ENCODE results near the gene BRD1.
A peak's percentile ranks its signal among the peaks of the same experiment; 100 is the strongest.

Gene BRD1

DNA sequence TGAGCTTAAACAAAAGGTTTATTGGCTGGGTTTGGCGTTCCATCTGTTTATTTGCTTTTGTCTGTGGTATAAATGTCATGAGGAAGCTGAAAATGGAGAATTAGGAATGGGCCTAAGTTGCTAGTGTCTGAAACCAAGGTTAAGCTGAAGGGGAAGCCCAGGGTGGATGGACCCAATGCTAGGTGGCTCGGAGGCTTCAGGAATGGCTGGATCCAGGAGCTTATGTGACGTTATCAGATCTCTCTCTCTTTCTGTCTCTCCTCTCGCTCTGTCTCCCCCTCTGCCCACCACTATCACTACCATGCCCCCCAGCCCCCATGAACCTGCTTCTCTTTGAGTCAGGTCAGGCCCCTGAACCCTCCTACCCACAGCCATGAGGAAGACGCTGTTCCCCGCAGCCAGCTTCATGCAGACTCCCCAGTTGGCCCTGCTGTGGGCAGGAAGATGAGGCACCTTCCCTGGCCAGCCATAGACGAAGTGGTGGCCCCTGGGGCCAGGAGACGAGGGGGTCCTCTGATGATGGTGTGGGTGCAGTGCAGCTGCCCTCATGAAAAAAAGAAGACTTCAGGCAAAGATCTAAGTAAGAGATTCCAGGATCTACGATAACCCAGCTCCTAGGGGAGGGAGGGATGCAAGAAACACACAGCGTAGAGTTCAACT is 101.5 kb downstream of the BRD1 start:
- Histone ChIP-seq H3K9ac (ENCODE audit: low read length in 5 of 5) (no peak overlapping the region), H3K9me3 (ENCODE audit: control insufficient read depth in 5 of 5, low read length in 5 of 5) (peaks cover 0 to 3% (median 0%) of the 10 kb centered on the region in 5 donors), H3K4me1 (ENCODE audit: control insufficient read depth in 5 of 5, insufficient read depth in 5 of 5, low read length in 5 of 5) (peaks cover 0 to 13% (median 10%) of the 10 kb centered on the region in 5 donors), H3K36me3 (ENCODE audit: control insufficient read depth in 5 of 5, insufficient read depth in 5 of 5, low read length in 5 of 5) (no peaks in the 10 kb centered on the region), H3K27me3 (ENCODE audit: control insufficient read depth in 5 of 5, insufficient read depth in 4 of 5, low read length in 5 of 5) (peaks cover 27 to 51% (median 43%) of the 10 kb centered on the region in 5 donors), H3K27ac (ENCODE audit: low read depth, low read length) (no peak overlapping the region), H3K4me3 (ENCODE audit: low read depth in 1 of 5, low read length in 5 of 5) (no peak overlapping the region)

- no peak overlapping the region for H3K9ac ChIP-seq (ENCODE audit: low read length in 5 of 5)
- peaks cover 27 to 48% (median 43%) of the 10 kb centered on the region in 5 donors for H3K27me3 ChIP-seq (ENCODE audit: control insufficient read depth in 5 of 5, insufficient read depth in 4 of 5, low read length in 5 of 5)
- no peak overlapping the region for H3K27ac ChIP-seq (ENCODE audit: low read depth, low read length)
- H3K4me3 ChIP-seq (ENCODE audit: low read depth in 1 of 5, low read length in 5 of 5): no peak overlapping the region
- H3K4me1 ChIP-seq (ENCODE audit: control insufficient read depth in 5 of 5, insufficient read depth in 5 of 5, low read length in 5 of 5): peaks cover 0 to 13% (median 10%) of the 10 kb centered on the region in 5 donors
- H3K9me3 ChIP-seq (ENCODE audit: control insufficient read depth in 5 of 5, low read length in 5 of 5): peaks cover 0 to 3% (median 0%) of the 10 kb centered on the region in 5 donors
- H3K36me3 ChIP-seq (ENCODE audit: control insufficient read depth in 5 of 5, insufficient read depth in 5 of 5, low read length in 5 of 5): no peaks in the 10 kb centered on the region
Measured at GRCh38 chr22:49725516-49725915, 102.2 kb downstream of the BRD1 start.

GRCh38 chr22:49724893-49725489 is 102.7 kb downstream of the BRD1 start:
- H3K27me3 ChIP-seq (ENCODE audit: control insufficient read depth in 5 of 5, insufficient read depth in 4 of 5, low read length in 5 of 5): peaks cover 27 to 48% (median 45%) of the 10 kb centered on the region in 5 donors
- peak overlapping the region in 3 of 5 donors; percentile 44 to 62 (median 49) for H3K4me3 ChIP-seq (ENCODE audit: low read depth in 1 of 5, low read length in 5 of 5)

GRCh38 chr22:49724030-49724892 is 103.4 kb downstream of the BRD1 start:
- H3K9ac ChIP-seq (ENCODE audit: low read length in 5 of 5): peak overlapping the region in 1 of 5 donors; percentile 11
- H3K27me3 ChIP-seq (ENCODE audit: control insufficient read depth in 5 of 5, insufficient read depth in 4 of 5, low read length in 5 of 5): peaks cover 27 to 48% (median 45%) of the 10 kb centered on the region in 5 donors
- no peak overlapping the region for H3K27ac ChIP-seq (ENCODE audit: low read depth, low read length)
- peaks cover 0 to 13% (median 10%) of the 10 kb centered on the region in 5 donors for H3K4me1 ChIP-seq (ENCODE audit: control insufficient read depth in 5 of 5, insufficient read depth in 5 of 5, low read length in 5 of 5)
- H3K36me3 ChIP-seq (ENCODE audit: control insufficient read depth in 5 of 5, insufficient read depth in 5 of 5, low read length in 5 of 5): no peaks in the 10 kb centered on the region
- peaks cover 0 to 3% (median 0%) of the 10 kb centered on the region in 5 donors for H3K9me3 ChIP-seq (ENCODE audit: control insufficient read depth in 5 of 5, low read length in 5 of 5)
- H3K4me3 ChIP-seq (ENCODE audit: low read depth in 1 of 5, low read length in 5 of 5): peak overlapping the region in 3 of 5 donors; percentile 44 to 62 (median 49)

More at GRCh38 chr22:49724893-49725489, 102.7 kb downstream of the BRD1 start:
- peaks cover 0 to 13% (median 10%) of the 10 kb centered on the region in 5 donors for H3K4me1 ChIP-seq (ENCODE audit: control insufficient read depth in 5 of 5, insufficient read depth in 5 of 5, low read length in 5 of 5)
- no peaks in the 10 kb centered on the region for H3K36me3 ChIP-seq (ENCODE audit: control insufficient read depth in 5 of 5, insufficient read depth in 5 of 5, low read length in 5 of 5)
- H3K9ac ChIP-seq (ENCODE audit: low read length in 5 of 5): peak overlapping the region in 1 of 5 donors; percentile 11
- no peak overlapping the region for H3K27ac ChIP-seq (ENCODE audit: low read depth, low read length)
- H3K9me3 ChIP-seq (ENCODE audit: control insufficient read depth in 5 of 5, low read length in 5 of 5): peaks cover 0 to 3% (median 0%) of the 10 kb centered on the region in 5 donors

- Histone ChIP-seq H3K36me3 (ENCODE audit: control insufficient read depth in 5 of 5, insufficient read depth in 5 of 5, low read length in 5 of 5) (no peaks in the 10 kb centered on the region), H3K27ac (ENCODE audit: low read depth, low read length) (no peak overlapping the region), H3K9me3 (ENCODE audit: control insufficient read depth in 5 of 5, low read length in 5 of 5) (peaks cover 0 to 3% (median 0%) of the 10 kb centered on the region in 5 donors), H3K4me1 (ENCODE audit: control insufficient read depth in 5 of 5, insufficient read depth in 5 of 5, low read length in 5 of 5) (peaks cover 0 to 13% (median 10%) of the 10 kb centered on the region in 5 donors), H3K27me3 (ENCODE audit: control insufficient read depth in 5 of 5, insufficient read depth in 4 of 5, low read length in 5 of 5) (peaks cover 27 to 49% (median 40%) of the 10 kb centered on the region in 5 donors), H3K4me3 (ENCODE audit: low read depth in 1 of 5, low read length in 5 of 5) (peak overlapping the region in 1 of 5 donors; percentile 49), H3K9ac (ENCODE audit: low read length in 5 of 5) (no peak overlapping the region)
Measured at GRCh38 chr22:49723478-49724029, 104.1 kb downstream of the BRD1 start.

Measured in subcutaneous abdominal adipose tissue (tissue), 5 donors.